ENCODE measurements around the gene MAGI2. TPM values are rescaled to one million over a fixed set of nuclear protein-coding genes. Genes with fewer than 3 reads are reported as not detected.

MAGI2 gene
- total and polyA plus RNA-seq, 4 donors: 0.37 to 4.1 (median 1.4) TPM

DNA sequence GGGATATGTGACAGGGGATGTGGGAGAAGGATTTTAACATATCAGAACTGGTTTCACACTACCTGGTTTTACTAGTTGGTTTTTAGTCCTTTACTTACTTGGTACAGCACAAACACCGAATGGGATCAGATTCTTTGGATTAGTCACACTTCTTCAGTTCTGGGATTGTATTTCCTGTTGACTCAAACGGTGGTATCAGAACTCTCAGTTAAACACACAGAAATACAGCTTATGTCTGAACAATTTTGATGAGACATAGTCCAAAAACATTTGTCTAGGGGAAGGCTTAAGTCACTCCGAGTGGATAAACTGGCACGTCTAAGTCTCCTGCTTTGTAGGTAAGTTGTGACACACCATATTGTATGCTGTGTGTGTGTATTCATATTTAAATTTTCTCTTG, 1174.4 kb downstream of the MAGI2 start:
- Histone ChIP-seq H3K9me3 (ENCODE audit: control insufficient read depth in 4 of 4, low read length in 3 of 4) (no peaks in the 10 kb centered on the region), H3K9ac (ENCODE audit: low read depth in 1 of 2, low read length in 2 of 2) (no peak overlapping the region), H3K4me1 (ENCODE audit: control insufficient read depth in 4 of 4, insufficient read depth in 4 of 4, low read length in 3 of 4) (no peaks in the 10 kb centered on the region), H3K27me3 (ENCODE audit: control insufficient read depth in 4 of 4, insufficient read depth in 4 of 4, low read length in 3 of 4) (no peaks in the 10 kb centered on the region), H3K27ac (ENCODE audit: low read depth in 1 of 2, low read length in 2 of 2) (no peak overlapping the region), H3K4me3 (ENCODE audit: low read depth in 1 of 3, low read length in 3 of 3) (no peak overlapping the region), H3K36me3 (ENCODE audit: control insufficient read depth in 4 of 4, insufficient read depth in 3 of 4, low read depth in 1 of 4, low read length in 3 of 4) (no peaks in the 10 kb centered on the region)
- TF ChIP-seq SP1 (IDR thresholded peaks at IDR 0.05) (no peak), MAX (IDR thresholded peaks at IDR 0.05) (no peak), YY1 (IDR thresholded peaks at IDR 0.05) (no peak), FOXA1 (IDR thresholded peaks at IDR 0.05) (no peak), HNF4G (IDR thresholded peaks at IDR 0.05) (no peak), FOXA2 (IDR thresholded peaks at IDR 0.05) (no peak), TAF1 (conservative IDR thresholded peaks at IDR 0.05) (no peak), GABPA (IDR thresholded peaks at IDR 0.05 in 1 of 2, conservative IDR thresholded peaks at IDR 0.05 in 1 of 2) (no peak), JUND (IDR thresholded peaks at IDR 0.05) (no peak), HNF4A (conservative IDR thresholded peaks at IDR 0.05) (no peak), RAD21 (IDR thresholded peaks at IDR 0.05) (no peak), RXRA (IDR thresholded peaks at IDR 0.05) (no peak), ATF3 (IDR thresholded peaks at IDR 0.05) (no peak), REST (IDR thresholded peaks at IDR 0.05) (no peak), NR2F2 (IDR thresholded peaks at IDR 0.05) (no peak), EGR1 (IDR thresholded peaks at IDR 0.05; ENCODE audit: low read depth in 2 of 2) (no peak)
- TF ChIP-seq, protein P1, sequence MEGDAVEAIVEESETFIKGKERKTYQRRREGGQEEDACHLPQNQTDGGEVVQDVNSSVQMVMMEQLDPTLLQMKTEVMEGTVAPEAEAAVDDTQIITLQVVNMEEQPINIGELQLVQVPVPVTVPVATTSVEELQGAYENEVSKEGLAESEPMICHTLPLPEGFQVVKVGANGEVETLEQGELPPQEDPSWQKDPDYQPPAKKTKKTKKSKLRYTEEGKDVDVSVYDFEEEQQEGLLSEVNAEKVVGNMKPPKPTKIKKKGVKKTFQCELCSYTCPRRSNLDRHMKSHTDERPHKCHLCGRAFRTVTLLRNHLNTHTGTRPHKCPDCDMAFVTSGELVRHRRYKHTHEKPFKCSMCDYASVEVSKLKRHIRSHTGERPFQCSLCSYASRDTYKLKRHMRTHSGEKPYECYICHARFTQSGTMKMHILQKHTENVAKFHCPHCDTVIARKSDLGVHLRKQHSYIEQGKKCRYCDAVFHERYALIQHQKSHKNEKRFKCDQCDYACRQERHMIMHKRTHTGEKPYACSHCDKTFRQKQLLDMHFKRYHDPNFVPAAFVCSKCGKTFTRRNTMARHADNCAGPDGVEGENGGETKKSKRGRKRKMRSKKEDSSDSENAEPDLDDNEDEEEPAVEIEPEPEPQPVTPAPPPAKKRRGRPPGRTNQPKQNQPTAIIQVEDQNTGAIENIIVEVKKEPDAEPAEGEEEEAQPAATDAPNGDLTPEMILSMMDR (IDR thresholded peaks at IDR 0.05; ENCODE audit: low read depth, low read length, missing input control): no peak
- TF ChIP-seq, protein P2, sequence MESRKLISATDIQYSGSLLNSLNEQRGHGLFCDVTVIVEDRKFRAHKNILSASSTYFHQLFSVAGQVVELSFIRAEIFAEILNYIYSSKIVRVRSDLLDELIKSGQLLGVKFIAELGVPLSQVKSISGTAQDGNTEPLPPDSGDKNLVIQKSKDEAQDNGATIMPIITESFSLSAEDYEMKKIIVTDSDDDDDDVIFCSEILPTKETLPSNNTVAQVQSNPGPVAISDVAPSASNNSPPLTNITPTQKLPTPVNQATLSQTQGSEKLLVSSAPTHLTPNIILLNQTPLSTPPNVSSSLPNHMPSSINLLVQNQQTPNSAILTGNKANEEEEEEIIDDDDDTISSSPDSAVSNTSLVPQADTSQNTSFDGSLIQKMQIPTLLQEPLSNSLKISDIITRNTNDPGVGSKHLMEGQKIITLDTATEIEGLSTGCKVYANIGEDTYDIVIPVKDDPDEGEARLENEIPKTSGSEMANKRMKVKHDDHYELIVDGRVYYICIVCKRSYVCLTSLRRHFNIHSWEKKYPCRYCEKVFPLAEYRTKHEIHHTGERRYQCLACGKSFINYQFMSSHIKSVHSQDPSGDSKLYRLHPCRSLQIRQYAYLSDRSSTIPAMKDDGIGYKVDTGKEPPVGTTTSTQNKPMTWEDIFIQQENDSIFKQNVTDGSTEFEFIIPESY (IDR thresholded peaks at IDR 0.05): no peak
- no peak for DNase-seq (ENCODE audit: low spot score)
- 74% methylated on average over 4 of the region's 4 CpGs for WGBS

All from liver (tissue), 9 donors.